Suppressor macrophage (primary cell): ENCODE measurements around the gene CDH2.

Experiments
- DNase-seq, 4 experiments: peaks; one replicate each; pipeline ENCODE4 v3.0.0-alpha.2; 2020 to 2022

CDH2 gene

DNA sequence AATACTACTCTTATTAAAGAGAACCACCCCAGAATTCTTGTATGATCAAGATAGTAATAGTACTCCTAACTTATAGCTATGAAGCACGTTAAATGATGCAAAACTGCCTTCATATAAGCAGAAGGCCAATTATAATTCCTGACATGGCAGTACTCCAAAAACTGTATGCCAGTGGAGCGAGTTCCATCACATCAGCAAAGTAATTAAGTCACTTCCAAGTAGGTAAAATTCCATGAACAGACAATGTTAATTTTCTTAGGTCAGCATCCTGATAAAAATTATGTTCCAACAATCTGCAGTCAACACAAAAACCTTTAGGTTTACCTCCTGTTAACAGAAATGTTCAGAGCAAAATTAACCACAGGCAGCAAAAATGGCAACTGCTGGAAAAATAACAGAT, 136.7 kb downstream of the CDH2 start:
- no peak for DNase-seq

DNA sequence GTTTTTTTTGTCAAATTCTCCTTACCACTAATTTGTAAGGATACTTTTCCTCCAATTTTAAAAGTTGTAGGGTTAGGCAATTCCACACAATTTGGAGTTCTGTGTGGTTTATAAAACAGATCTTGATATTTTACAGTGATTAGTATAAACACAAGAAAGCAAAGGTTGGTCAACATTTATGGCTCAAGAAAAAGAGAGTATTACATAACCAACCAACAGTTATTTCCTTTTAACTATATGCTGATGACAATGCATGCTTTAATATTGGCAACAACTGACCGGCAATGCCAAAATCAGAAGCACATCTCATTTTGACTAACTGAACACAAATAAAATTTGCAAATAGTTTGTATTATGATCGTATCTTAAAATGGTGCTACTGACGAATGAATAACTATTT, 137.2 kb downstream of the CDH2 start:
- peak in 2 of 4 experiments; percentile 4 to 16 for DNase-seq

DNA sequence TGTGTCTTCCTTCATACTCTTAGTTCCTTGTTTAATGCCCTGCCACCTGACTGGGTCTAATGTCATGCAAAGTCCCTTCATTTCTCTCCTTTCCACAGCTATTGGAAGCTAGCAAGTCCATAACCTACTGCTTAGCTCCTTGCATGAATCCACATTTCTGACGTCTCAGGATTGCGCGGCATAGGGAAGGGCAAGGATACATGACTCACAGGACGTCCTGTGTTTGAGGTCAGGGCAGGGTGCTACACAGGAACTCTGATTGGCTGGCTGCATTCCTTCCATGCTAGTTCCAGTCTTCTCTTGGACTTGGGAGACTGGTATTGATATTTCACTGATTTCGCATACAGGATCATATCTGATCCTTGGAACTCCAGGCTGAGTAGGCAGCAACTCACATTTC, 137.9 kb downstream of the CDH2 start:
- DNase-seq: peak in 2 of 4 experiments; percentile 17

DNA sequence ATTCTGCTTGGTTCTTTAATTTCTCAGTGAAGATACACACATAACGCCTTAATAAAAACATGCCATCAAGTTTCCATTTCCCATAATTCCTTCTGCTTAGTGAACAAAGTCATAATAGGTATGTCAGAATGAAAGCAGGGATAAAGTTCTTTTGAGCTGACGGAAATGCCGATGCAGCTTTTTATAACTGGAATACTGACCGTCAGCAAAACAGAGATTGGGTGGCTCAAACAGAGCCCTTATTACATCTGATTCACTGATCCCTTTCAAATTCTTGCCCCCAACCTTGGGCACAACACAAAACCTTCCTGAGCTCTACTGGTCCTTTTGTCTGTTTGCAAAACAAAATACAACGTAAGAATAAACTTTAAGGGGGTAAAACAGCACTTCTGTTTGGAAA, 140.4 kb downstream of the CDH2 start:
- no peak for DNase-seq

DNA sequence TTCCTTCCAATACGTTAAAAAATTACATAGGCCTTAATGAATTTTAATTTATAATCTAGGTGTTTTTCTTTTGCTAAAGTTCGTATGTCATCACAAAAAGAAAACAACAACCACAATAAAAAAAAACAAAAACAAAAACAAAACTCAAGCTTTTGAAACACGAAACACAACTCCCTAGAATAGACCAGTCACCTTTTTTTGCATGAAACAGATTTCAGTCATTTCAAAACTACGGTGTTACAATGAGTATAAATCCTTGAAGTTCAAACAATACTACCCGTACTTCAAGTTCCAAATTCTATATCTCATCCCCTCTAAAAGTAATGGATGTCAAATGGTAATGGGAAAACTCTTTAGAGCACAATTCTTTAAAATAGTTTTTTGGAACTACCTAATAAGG, 142.4 kb downstream of the CDH2 start:
- DNase-seq: no peak

DNA sequence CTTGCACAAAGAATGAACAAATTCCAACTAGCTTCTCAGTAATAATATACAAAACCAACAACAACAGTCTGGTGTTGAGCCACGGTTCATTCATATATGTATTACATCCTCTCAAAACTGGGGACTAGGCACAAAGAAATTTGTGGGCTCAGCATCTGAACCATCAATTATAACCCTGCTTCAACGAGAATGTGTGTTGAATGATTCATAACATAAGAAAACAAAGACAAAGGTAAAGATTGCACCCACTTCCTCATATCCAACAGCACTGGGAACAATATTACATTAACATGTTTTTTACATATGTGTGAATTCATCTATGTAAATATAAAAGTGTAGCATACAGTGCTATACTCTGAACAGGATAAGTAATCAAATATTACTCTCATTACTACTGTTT, 144.8 kb downstream of the CDH2 start:
- no peak for DNase-seq

DNA sequence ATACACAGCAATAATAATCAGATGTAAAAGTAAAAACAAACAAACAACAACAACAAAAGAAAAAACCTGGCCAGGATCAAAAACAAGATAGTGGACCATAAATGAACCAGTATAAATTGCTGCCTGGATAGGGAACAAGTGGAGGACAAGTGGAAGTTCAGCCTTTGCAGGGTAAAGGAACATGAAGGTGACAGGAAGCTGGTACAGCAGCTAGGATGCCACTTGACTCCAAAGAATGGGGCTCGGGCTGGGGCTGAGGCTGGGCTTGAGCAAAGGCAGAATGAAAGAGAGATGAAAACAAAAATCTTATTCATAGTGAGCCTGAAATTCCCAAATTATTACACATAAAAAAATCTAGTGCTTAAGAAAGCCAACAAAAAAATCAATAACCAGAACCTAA, 146.5 kb downstream of the CDH2 start:
- DNase-seq: no peak

DNA sequence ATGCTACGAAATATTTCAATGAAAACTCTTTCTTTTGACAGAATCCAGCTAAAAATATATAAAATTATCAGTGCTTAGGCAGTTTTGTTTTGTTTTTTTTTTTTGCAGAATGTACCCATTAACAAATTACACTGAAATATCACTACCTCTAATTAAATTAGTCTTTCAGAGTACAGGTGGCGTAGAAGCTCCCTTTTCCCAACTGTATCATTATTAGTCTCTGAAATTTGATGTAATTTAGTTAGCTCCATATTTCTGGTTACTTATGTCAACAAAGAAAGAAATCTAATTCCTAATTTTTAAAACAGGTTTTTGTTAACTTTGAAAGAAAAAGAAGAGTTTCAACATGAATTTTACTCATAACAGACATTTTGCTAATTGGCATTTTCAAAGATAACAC, 149.2 kb downstream of the CDH2 start:
- no peak for DNase-seq

DNA sequence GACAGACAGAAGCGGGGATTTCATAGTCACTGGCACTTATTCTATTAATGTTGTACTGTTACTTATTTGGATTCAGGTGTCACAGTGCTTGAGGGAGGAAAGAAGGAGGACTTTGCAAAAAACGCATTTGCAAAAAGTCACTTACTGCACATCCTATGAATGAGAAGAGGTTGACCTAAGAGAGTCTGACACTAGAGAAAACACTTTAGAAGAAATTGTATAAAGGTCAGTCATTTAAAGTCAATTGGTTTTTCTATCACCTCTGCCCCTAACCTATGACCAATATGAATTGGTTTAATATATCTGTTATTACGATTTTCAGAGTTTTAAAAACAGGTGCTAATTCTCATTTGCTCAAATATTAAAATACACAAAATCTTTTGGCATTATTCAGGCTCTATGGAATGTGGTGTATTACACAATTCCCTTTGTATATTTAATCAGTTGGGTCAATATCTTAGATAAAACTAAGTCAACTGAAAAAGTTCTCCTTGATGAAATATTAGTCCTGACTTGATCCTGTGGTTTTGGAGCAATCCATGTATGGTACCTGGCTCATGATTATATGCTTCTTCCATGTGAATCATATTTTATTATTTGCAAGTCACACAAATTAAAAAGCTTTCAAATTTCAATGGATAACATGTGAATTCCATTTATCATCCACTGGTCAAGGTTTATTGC, 157.4 kb downstream of the CDH2 start:
- DNase-seq: no peak

DNA sequence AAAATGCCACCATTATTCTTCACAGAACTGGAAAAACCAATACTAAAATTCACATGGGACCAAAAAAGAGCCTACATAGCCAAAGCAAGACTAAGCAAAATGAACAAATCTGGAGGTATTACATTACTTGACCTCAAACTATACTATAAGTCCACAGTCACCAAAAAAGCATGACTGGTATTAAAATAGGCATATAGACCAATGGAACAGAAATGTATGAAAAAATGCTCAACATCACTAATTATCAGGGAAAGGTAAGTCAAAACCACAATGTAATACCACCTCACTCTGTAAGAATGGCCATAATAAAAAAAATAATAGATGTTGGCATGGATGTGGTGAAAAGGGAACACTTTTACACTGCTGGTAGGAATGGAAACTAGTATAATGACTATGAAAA, 158.6 kb downstream of the CDH2 start:
- no peak for DNase-seq

DNA sequence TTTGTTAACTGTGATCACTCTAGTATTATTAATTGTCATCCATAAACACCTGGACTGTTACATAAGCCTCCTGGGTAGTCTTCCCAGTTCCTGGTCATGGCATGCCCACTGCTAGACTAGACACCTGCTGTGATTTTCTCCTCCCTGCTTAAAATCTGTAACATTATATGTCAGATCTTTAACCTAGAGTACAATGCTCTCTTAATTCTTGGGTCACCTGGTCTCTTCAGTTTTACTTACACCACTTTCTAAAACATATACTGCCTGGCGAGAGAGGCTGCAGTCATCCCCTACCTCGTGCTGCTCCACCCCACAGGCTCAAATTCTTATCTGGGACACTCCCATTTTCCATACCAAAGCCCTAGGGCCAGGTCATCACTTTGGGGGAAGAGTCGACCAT, 161.3 kb downstream of the CDH2 start:
- no peak for DNase-seq

DNA sequence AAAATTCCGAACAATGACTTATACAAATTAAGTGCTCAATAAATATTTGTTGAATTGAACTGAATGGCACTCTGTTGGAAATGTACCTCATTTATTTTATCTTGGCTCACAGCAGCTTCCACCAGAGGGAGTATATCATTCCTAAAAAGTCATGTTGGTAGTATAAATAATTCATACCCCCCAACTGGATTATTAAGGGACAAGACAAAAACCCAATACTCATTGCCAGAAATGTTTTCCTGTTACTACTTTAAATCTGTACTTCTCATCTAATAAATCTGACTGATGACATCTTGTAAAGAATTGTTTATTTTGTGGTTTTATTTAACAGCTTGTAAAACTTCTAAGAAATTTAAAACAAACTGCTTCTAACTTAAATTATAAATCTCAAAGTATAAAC, 163.9 kb downstream of the CDH2 start:
- DNase-seq: no peak

DNA sequence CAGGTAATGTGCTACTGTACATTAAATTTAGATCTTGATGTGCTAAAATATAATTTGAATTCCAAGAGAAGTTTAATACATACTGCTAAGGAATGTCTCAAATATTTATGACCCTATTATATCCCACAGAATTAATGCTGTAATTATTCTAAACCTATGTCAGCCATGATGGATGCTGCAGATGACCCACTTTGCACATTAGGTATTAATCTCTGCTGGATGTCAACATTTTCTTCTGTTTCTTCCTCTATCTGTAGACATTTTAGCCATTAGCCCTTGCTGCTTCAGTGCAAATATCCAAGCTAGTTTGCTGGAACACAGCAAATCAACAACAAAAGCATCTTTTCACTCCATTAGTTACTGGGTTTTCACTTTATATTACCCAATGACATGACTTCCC, 164.6 kb downstream of the CDH2 start:
- DNase-seq: no peak

DNA sequence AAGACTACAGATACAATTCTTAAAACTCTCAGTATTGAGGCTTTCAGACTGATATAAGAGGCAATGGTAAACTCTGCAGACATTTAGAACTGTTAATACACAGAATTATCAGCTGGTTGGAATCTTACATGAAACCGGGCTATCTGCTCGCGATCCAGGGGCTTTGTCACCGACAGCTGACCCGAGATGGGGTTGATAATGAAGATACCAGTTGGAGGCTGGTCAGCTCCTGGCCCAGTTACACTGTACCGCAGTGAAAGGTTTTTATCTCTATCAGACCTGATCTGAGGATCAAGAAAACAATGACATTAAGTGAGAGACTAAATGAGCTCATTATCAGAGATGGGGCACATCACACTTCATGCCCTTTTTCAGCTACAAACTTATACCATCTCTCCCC, 167.3 kb downstream of the CDH2 start:
- no peak for DNase-seq

DNA sequence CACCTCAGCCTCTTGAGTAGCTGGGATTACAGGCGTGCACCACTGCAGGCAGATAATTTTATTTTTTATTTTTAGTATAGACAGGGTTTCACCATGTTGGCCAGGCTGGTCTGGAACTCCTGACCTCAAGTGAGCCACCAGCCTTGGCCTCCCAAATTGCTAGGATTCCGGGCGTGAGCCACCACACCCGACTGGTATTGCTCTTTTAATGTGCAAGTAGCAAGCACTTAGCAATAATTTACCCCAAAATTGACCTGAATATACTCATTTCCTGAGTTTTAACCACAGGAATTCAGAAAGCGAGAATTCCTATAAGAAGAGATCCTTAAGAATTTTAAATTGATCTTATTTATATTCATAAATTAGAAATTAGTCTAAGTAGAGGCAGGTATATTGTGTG, 169.1 kb downstream of the CDH2 start:
- no peak for DNase-seq

DNA sequence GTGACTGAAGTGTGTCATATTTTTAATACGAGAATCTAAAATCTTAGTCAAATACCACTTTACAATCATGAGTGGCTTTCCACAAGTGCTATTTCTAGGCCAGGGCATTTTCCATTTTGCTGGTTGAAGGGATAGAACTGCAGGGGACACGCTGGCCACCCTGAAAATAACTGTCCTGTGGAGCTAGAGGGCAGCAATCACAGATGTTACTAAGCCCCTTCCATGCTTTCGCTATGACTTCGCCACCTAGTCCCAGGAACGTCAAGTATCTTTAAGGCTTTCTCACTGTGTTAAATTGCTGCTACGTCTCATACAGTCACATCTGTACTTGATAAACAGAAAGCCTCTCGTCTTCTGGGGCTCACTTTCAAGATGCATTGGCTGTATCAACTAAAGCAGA, 171.8 kb downstream of the CDH2 start:
- no peak for DNase-seq

DNA sequence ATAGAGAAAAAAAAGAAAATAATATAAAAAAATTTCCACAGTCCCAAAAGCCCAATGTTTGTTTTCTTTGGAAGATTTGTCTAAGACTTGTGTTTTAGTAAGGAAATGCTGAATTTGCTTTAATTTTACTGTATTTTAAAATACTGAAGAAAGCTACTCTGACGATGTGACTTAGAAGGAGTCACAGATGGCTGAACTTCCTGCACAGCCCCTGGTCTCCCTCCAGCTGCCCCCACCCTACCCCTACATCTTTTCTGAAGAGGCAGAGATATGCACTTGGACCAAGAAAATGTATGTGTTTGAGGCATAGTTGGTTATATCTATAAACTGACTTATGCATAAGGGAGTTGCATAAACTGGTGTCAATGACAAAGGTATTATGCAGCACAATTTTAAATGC, 172.3 kb downstream of the CDH2 start:
- no peak for DNase-seq

DNA sequence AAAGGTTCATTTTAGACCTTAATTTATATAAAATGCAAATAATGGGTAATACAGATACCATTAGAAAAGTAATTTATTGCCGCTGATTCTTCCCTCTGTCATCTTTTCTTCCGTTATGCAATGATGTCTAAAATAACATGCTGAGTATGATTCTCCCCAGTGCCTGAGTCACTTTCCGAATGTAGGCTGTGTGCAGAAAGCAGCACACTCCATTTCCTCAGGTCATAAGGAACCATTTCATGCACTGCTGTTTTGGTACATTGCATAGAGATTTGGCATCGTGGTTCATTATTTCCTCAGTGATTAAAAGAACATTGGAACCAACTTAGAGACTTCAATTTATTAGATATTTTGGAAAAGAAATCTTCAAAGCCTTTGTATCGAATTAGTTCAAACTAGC, 173.5 kb downstream of the CDH2 start:
- DNase-seq: no peak

DNA sequence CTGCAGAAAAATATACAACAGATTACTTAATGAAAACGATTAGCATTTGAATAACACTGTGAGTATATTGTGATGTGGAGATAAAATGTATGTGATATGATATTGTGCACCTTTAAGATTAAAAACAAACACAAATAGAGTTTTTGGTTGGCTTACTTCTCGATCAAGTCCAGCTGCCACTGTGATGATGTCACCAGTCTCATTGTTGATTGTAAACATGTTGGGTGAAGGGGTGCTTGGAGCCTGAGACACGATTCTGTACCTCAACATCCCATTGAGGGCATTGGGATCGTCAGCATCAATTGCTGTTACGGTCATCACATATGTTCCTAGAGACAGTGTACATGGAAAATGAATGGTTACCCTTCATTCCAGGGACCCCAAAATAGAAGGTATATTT, 174.1 kb downstream of the CDH2 start:
- no peak for DNase-seq

DNA sequence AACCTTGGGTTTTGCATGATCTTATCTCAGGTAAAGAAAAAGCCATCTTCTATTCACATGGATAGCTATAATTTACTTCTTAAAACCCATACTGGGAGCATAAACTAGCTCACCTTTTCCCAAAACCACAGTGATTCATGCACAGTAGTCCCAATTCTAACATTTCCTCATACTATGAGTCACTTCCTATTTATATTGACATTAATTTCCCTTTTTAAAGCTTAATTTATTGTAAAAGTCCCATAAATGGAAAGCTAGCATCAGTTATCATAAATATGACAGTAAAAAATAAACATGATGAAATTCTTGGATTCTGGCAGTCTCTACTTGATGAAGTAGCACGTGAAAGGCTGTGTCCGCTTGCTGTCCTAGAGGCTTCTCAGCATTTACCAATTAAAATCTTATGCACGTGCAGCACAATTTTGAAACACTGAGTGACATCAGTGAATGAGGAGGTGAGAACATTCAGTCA, 180.1 kb downstream of the CDH2 start:
- no peak for DNase-seq

DNA sequence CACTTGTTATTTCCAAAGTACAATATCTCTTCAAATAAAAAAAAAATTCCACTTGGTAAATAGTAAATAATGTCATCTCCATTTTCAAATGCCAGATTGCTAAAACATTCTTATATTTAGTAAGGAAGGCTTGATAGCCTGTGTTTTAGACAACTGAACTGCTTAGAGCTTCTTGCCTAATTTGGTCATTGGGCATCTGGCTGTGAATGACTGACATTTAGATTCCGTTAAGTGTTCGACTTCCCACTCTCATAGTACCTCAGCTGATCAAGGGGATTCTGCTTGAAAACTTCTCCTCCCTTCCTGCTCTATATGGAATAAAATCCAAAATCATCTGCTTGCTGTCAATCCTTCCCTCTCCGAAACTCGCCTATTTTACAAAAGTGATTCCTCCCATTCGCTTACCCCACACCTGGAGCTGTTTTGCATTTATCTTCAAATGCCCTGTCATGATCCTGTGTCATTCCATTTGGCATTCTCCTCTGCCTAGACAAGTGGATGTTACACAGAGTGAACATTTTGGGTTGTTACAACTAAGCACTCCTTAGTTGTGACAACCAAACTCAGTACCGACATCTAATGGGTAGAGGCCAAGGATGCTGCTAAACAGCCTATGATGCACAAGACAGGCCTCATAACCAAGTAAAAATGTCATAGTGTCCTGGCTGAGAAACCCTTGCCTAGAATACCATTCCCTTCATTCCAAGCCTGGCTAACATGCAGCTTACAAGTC, 181.0 kb downstream of the CDH2 start:
- no peak for DNase-seq

DNA sequence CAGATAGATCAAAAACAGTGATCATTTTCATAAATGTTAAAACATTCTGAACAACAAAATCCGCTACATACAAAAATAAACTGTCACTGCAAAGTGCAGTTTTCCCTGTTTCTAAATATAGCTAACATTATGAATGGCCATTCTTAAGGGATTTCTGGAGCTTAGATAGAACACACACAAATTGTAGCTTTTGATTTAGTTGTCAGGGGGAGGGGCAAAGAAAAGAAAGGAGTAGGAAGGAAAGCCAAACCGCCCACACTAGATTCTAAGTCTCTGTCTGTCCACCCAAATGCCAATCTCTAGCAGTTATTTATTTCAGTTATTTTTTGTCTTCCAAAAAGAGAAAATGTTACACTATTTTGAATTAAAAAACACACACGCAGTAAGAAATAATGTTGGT, 182.4 kb downstream of the CDH2 start:
- DNase-seq: no peak

DNA sequence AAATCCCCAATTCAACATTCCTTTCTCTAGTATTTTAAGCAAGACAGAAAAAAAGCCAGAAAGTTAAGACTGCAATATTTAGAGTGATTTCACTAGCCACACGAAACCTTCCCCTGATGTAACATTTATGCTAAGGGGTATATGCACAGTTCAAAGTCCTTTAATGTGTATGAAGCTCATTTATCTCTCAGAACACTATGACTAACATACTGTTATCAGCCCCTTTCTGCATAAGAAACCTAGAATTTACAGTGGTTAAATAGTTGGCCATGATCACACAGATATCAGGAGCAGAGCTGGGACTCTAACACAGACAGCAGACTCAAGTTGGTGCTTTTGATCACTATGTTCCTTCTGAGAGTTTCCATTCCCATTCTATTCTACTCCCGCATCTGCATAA, 185.5 kb downstream of the CDH2 start:
- DNase-seq: no peak

DNA sequence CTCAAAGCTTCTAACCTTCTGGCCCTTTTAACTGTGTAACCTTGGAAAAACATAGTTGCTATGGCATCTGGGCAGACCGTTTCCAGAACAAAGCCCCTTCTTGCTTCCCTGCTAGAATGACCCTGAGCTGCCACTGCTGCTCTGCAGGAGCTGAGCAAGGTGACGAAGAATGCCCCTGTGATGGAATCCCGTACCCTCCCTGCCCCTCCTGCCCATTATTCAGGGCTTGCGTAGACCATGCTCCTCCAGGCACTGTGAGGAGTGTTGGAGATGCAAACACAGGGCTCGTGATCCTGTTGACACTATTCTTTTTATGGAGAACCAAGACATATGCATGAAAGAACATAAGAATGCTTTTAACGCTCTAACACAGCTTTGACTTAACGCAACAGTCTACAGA, 191.1 kb downstream of the CDH2 start:
- no peak for DNase-seq

DNA sequence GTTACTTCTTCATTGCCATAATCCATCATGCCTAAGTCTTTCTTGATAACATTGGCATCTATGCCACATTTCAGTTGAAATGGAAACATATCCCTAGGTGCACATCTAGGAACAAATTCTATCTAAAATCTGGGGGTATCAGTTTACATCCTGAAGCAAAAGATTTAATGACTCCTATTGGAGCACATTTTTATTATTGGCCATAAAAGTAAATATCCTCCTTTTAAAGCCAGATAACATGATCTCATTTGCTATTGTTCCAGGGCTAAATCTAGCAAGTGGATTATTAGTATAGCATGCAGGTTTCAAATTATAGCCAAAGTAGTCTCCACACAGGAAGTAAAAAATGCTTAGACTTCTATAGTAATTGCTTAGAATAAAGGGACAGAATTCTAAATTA, 193.2 kb downstream of the CDH2 start:
- DNase-seq: no peak
